Epithelial cell of proximal tubule (primary cell): ENCODE measurements around the gene ZNF407. TPM values are rescaled to one million over a fixed set of nuclear protein-coding genes. Genes with fewer than 3 reads are reported as not detected.

ENCODE experiments used
- DNase-seq: peaks from one replicate; pipeline ENCODE4 v3.0.0-alpha.2; 2011; ENCODE audit warnings: low read depth
- H3K4me3 ChIP-seq: 2 replicates; pipeline ENCODE4 v1.5.1; 2011; ENCODE audit warnings: low read depth, mild to moderate bottlenecking, low read length
- total RNA-seq: library from RNA; depleted of rRNA; stranded (reverse); fragments of >200 nt; gene quantifications from 2 replicates; pipeline ENCODE4 v1.2.3, GENCODE V29; 2015
- TF ChIP-seq, protein P1 (sequence below): conservative IDR thresholded peaks from 2 replicates; pipeline ENCODE4 v1.5.1; 2012; ENCODE audit warnings: low read depth, mild to moderate bottlenecking, low read length

Gene ZNF407
- total RNA-seq, 1 donor from 2014 or later, result 3.0 TPM

DNA sequence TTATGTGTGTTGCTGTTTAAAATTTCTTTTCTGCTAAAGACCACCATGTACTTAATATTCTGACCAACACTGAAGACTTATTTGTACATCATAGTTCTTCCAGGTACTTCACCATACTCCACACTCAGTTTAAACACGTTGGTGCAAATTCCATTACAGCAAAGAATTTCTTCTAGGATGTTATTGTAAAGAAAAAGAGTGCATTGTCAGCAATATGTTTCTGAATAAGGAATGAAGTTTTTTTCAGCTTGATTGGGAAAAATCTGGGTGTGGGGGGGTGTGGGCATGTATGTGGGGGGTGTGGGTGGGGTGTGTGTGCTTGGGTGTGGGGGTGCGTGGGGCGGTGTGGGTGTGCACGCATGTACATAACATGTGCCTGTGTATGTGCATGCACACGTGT lies 447.1 kb downstream of the ZNF407 start:
- no peak for DNase-seq
- no peak overlapping the region for H3K4me3 ChIP-seq
- TF ChIP-seq, protein P1, sequence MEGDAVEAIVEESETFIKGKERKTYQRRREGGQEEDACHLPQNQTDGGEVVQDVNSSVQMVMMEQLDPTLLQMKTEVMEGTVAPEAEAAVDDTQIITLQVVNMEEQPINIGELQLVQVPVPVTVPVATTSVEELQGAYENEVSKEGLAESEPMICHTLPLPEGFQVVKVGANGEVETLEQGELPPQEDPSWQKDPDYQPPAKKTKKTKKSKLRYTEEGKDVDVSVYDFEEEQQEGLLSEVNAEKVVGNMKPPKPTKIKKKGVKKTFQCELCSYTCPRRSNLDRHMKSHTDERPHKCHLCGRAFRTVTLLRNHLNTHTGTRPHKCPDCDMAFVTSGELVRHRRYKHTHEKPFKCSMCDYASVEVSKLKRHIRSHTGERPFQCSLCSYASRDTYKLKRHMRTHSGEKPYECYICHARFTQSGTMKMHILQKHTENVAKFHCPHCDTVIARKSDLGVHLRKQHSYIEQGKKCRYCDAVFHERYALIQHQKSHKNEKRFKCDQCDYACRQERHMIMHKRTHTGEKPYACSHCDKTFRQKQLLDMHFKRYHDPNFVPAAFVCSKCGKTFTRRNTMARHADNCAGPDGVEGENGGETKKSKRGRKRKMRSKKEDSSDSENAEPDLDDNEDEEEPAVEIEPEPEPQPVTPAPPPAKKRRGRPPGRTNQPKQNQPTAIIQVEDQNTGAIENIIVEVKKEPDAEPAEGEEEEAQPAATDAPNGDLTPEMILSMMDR, result no peak

DNA sequence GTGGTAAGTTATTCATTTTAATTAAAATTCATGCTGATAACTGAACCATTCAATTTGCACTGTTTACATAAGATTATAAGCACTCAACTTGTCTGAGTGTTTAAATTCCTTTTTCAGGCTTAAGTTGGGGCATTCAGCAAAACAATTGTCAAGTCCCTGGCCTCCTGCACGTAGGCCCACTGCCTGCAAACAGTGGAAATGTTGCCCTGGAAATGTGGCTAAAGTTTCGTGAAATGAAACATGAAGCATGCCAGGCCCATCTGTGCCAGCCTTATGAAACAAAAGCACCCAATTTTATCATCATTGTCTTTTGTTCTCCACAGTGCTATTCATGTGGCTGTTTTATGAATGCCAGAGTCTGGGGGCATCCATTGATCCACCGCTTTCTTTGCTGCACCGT lies 447.6 kb downstream of the ZNF407 start:
- no peak for DNase-seq
- TF ChIP-seq, protein P1, result no peak
- no peak overlapping the region for H3K4me3 ChIP-seq

DNA sequence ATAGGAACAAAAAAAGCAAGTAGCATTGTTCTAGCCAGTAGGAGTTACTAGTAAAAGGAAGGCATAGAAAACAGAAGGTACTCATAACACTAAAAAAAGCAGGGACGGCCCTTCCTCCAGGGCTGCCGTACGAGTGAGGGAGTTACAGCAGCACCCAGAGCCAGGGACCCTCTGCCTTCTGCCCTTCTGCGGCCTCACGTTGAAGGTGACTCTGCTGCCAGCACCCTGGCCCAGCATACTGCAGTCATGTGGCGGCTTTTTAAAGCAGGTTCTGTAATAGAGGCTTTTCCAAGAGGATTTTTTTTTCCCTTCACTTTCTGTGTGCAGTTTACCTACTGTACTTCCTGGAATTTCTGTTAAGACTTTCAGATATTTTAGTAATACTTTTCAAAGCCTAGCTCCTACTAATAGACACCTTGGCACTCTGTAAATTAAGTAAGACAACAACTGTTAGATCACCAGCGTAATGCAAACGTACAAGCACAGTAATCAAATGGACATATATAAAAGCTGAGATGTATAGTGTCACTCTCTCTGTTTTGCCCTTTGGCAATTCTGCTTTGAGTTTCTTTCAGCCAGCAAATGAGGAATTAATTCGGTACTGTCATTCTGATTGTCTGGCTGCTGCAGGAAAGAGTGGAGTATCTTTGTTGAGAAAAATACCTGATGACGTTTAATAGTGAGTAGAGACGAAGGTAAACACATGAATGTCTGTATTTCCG lies 449.7 kb downstream of the ZNF407 start:
- DNase-seq, result no peak
- H3K4me3 ChIP-seq, result no peak overlapping the region
- TF ChIP-seq, protein P1, result no peak

DNA sequence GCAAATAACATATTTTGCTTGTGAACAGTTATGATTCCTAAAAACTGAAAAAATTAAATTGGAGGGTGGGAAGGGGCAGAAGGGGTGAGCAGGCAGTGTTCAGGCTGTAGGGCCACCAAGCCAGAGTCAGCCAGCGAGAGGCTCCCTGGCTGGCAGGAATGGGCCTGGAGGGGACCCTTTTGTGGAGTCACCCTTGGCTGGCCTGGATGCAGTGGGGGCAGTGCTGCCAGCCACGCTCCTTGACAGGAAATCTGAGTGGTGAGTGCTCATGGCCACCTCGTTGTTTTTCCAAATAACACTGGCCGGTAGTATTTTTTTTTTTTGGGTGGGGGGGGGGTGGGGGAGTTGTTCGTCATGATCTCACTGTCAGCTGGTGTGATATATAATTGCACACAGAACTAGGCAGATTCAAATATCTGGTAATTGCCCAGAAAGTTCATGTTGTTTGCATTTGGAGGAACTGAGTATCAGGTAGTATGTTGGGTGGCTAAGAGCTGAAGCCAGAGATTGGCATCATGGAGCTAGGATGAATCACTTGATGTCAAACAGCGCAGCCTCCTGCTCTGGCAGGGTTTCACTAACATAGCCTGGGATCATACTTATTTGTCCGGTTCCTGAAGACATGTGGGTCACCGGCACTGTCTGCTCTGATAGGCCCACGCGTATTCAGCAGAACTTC lies 451.2 kb downstream of the ZNF407 start:
- H3K4me3 ChIP-seq, result no peak overlapping the region
- TF ChIP-seq, protein P1, result no peak
- no peak for DNase-seq

DNA sequence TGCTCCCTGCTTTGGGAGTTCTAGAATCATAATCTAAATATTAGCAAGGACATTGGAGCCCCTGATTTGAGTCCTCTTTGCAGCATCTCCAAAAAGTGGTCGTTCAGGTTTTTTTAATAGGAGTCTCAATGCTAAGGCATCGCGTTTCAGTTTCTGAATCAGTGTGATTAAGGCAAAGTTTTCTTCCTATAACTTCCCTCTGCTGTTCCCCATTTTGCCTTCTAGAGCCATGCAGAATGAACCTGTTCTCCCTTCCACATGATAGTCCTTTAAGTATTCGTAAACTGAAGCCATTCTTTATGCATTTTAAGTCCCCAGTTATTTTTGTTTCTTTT lies 451.8 kb downstream of the ZNF407 start:
- H3K4me3 ChIP-seq, result no peak overlapping the region
- TF ChIP-seq, protein P1, result no peak
- no peak for DNase-seq

DNA sequence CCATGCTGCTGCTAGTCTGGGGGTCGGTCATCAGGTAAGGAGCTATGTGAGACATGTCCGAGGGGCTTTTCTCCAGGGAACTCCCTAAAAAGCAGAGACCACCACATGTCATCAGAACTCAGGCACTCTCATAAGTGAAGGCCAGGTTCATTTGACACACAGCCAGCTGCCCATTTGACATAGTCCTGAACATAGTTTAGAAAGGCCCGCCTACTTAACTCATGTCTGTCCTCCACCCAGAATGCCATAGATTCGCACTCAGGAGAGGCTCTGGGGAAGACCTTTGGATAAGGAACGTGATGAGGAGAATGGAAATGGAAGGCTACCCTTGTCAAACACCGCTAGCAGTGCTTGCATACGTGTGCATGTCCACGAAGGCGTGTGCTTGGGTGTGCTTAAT lies 454.1 kb downstream of the ZNF407 start:
- TF ChIP-seq, protein P1, result no peak
- no peak overlapping the region for H3K4me3 ChIP-seq
- DNase-seq, result no peak

DNA sequence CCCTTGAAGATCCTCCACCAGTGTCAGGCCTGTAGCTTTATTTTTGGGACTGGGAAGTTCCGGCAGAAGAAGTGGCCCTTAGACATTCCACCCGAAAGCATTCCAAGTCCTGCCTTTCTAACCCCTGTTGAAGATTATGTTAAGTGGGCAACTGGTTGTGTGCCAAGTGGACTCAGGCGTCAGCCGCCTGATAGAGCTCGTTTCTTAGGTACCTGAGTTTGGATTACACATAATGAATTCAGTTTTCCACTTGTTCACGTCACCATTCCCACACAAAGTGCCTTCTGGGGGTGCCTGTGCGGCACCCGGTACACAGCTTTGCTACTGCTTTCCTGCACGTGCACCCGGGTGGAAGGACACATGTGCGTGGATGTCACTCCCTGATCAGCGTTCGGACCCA lies 454.8 kb downstream of the ZNF407 start:
- TF ChIP-seq, protein P1, result no peak
- H3K4me3 ChIP-seq, result no peak overlapping the region
- DNase-seq, result no peak
